GM03348 (cell line): ENCODE results near the gene ERP29.
"Not testable (repeated sequence)": the region's sequence is repeated elsewhere in the genome, so short reads cannot be mapped to it uniquely, and the experiment has no call there.

Source experiments
- DNase-seq: peaks from one replicate; pipeline ENCODE4 v3.0.0; 2012; ENCODE audit warnings: low spot score

The ERP29 gene

DNA sequence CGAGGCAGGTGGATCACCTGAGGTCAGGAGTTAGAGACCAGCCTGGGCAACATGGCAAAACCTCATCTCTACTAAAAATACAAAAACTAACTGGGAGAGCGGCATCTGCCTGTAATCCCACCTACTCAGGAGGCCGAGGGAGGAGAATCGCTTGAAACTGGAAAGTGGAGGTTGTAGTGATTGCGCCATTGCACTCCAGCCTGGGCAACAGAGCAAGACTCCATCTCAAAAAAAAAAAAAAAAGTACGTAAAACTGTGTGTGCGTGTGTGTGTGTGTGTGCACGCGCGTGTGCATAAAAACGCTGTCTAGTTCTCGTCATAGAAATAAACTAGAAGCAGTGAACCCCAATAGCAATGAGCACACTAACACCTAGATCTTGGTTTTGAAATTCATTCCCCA, 23.4 kb downstream of the ERP29 start:
- DNase-seq = not testable (repeated sequence)

GRCh38 chr12:112046003-112046402, 32.8 kb downstream of the ERP29 start:
- no peak for DNase-seq

DNA sequence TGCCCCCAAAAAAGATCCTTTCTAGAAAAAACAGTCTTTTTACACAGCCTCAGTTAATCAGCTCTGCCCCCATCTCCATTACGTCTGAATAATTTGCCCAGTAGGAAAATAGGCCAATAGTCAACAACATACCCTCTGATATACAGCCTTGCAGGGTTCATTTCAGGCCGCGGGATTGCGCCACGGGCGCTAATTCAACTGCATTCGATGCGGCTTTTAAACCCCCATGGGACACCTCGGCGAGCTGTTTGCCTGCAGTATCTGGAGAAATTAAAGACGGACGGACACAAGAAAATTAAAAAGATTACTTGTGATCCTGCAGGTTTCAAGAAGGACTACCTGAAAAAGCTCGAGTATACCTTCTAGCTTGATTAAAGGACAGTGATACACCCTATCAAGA, 36.1 kb downstream of the ERP29 start:
- no peak for DNase-seq

- DNase-seq = no peak
Measured at GRCh38 chr12:112061137-112061536, 47.9 kb downstream of the ERP29 start.

- DNase-seq = no peak
Measured at GRCh38 chr12:112063273-112063672, 50.0 kb downstream of the ERP29 start.

DNA sequence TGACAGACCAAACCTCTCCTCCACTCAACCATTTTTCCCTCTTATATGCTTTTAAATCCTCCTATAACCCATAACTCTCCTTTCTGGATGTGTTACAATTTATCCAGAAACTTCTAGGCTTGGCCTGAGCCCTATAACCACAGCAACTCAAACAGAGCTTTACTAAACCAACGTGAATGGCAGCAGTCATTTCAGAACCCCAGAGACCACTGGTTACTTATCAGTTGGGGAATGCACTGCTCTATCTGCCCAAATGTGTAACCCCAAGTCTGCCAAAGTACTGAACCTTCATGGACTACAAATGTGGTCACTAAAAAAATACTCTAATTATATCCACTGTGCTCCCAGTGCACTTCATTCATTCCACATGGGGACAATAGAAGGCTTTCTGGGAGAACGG, 53.3 kb downstream of the ERP29 start:
- DNase-seq = no peak
